GOT3 (cell line): Measurements from ENCODE around the gene FTMT.
"Not testable (repeated sequence)": the region's sequence is repeated elsewhere in the genome, so short reads cannot be mapped to it uniquely, and the experiment has no call there.

Experiments used
- DNase-seq: peaks from one replicate; lab custom pipeline; 2025; ENCODE audit warnings: mixed read lengths; lab: John Stamatoyannopoulos, UW

The FTMT gene

GRCh38 chr5:121851643-121852574 lies at the start of gene FTMT:
TSS of gene FTMT (plus strand) at chr5:121851882. CDS start at chr5:121851964, 82 bp downstream.
- no peak for DNase-seq

- not testable (repeated sequence) for DNase-seq
Observed at GRCh38 chr5:121805251-121805650, 46.4 kb upstream of the FTMT start.

- DNase-seq, result no peak
Observed at GRCh38 chr5:121805911-121806310, 45.8 kb upstream of the FTMT start.

- no peak for DNase-seq
Observed at GRCh38 chr5:121816164-121816563, 35.5 kb upstream of the FTMT start.

GRCh38 chr5:121819682-121820261 lies 31.9 kb upstream of the FTMT start:
- DNase-seq, result no peak

GRCh38 chr5:121833617-121834016 lies 18.1 kb upstream of the FTMT start:
- no peak for DNase-seq

GRCh38 chr5:121834021-121834420 lies 17.7 kb upstream of the FTMT start:
- no peak for DNase-seq

GRCh38 chr5:121841892-121842291 lies 9.8 kb upstream of the FTMT start:
- no peak for DNase-seq

GRCh38 chr5:121850272-121850671 lies 1.4 kb upstream of the FTMT start:
- no peak for DNase-seq

- DNase-seq, result no peak
Observed at GRCh38 chr5:121853850-121854249, 2.2 kb downstream of the FTMT start.

GRCh38 chr5:121862801-121863200 lies 11.1 kb downstream of the FTMT start:
- DNase-seq, result no peak

GRCh38 chr5:121863753-121864285 lies 12.1 kb downstream of the FTMT start:
- no peak for DNase-seq

GRCh38 chr5:121867403-121867802 lies 15.7 kb downstream of the FTMT start:
- no peak for DNase-seq

- no peak for DNase-seq
Observed at GRCh38 chr5:121870489-121870888, 18.8 kb downstream of the FTMT start.

GRCh38 chr5:121872856-121873255 lies 21.2 kb downstream of the FTMT start:
- no peak for DNase-seq

GRCh38 chr5:121873409-121873808 lies 21.7 kb downstream of the FTMT start:
- no peak for DNase-seq

GRCh38 chr5:121885630-121886029 lies 33.9 kb downstream of the FTMT start:
- no peak for DNase-seq

GRCh38 chr5:121887727-121888126 lies 36.0 kb downstream of the FTMT start:
- DNase-seq, result no peak

- DNase-seq, result no peak
Observed at GRCh38 chr5:121890297-121890858, 38.7 kb downstream of the FTMT start.

- DNase-seq, result no peak
Observed at GRCh38 chr5:121897341-121897740, 45.7 kb downstream of the FTMT start.

- no peak for DNase-seq
Observed at GRCh38 chr5:121899346-121899745, 47.7 kb downstream of the FTMT start.
